Thyroid gland (tissue), 4 donors: ENCODE data around the gene LSAMP.

Experiments
- POLR2A ChIP-seq, 2 donors: fragments of 450-650 bp; IDR thresholded peaks; one replicate each; pipeline ENCODE4 v1.6.1; 2017; ENCODE audit warnings: antibody characterized with exemption in 2 of 2, mild to moderate bottlenecking in 2 of 2, moderate library complexity in 1 of 2
- TF ChIP-seq, protein P1 (sequence below), 6 experiments: fragments of 200-600 bp in 3 of 6; fragments of 450-650 bp in 3 of 6; sonication (generic) in 3 of 6; IDR thresholded peaks; one replicate each; pipeline ENCODE4 v1.5.1; 2016 to 2019; ENCODE audit warnings: antibody characterized with exemption in 6 of 6, mild to moderate bottlenecking in 2 of 6, inconsistent platforms in 1 of 6, moderate library complexity in 1 of 6

DNA sequence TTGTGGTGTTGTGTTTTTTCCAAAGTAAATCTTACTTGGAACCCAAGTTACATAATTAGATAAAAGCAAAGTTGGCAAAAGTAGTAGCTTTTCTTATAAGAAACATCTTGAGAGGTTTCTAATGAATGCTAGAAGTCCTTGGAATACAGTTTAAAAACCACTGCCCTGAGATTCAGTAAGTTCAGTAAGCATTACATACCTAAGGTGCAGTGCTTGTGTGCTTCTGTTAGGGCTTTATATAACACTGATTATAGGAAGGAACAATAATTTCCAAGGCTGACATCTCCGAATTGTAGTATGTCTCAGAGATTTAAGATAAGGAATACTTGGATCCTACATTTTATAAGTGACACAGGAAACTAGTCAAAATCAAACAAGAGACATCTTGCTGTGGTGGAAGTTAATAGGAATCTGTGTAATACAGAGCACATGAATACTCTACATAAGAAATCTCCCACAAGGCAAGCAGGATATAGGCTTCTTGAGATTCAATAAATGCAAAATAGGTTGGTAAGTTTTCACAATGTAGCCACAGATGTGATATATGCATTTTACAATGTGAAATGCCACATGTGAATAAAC, 268.2 kb downstream of the LSAMP start:
- TF ChIP-seq, protein P1, sequence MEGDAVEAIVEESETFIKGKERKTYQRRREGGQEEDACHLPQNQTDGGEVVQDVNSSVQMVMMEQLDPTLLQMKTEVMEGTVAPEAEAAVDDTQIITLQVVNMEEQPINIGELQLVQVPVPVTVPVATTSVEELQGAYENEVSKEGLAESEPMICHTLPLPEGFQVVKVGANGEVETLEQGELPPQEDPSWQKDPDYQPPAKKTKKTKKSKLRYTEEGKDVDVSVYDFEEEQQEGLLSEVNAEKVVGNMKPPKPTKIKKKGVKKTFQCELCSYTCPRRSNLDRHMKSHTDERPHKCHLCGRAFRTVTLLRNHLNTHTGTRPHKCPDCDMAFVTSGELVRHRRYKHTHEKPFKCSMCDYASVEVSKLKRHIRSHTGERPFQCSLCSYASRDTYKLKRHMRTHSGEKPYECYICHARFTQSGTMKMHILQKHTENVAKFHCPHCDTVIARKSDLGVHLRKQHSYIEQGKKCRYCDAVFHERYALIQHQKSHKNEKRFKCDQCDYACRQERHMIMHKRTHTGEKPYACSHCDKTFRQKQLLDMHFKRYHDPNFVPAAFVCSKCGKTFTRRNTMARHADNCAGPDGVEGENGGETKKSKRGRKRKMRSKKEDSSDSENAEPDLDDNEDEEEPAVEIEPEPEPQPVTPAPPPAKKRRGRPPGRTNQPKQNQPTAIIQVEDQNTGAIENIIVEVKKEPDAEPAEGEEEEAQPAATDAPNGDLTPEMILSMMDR (IDR thresholded peaks at IDR 0.05) = no peak
- no peak for TF ChIP-seq POLR2A (IDR thresholded peaks at IDR 0.05)
